Astrocyte of the cerebellum (primary cell): ENCODE results near the gene CEP164.
"Not testable (repeated sequence)": the region's sequence is repeated elsewhere in the genome, so short reads cannot be mapped to it uniquely, and the experiment has no call there.

Experiments used
- DNase-seq: peaks from one replicate; pipeline ENCODE4 v3.0.0-alpha.2; 2011; ENCODE audit warnings: low read depth
- H3K4me3 ChIP-seq: 2 replicates; pipeline ENCODE4 v1.5.1; 2011; ENCODE audit warnings: mild to moderate bottlenecking, low read depth, low read length, moderate library complexity
- CTCF ChIP-seq: IDR thresholded peaks from 2 replicates; pipeline ENCODE4 v1.5.1; 2012; ENCODE audit warnings: low read length, low read depth, moderate library complexity, mild to moderate bottlenecking; ENCODE audit errors: missing control alignments
- in situ Hi-C: cut with HindIII; loops from 2 replicates; pipeline ENCODE4 v1.10.0; 2017; ENCODE audit warnings: low sequenced_read_pairs

CEP164 gene

GRCh38 chr11:117319214-117319840, 8.3 kb upstream of the CEP164 start:
- in situ Hi-C loops = loop anchor here (5.0 kb wide), 1 partner anchor 77 kb away; no protein-coding TSS in a partner anchor
- TF ChIP-seq CTCF = no peak
- no peak overlapping the region for H3K4me3 ChIP-seq
- DNase-seq = peak; percentile 59

GRCh38 chr11:117327255-117327566, 443 bp upstream of the CEP164 start:
- DNase-seq, in situ Hi-C loops: not testable (repeated sequence)
- H3K4me3 ChIP-seq = peak overlapping the region; percentile 87

- TF ChIP-seq CTCF = no peak
- peak overlapping the region; percentile 87 for H3K4me3 ChIP-seq
- in situ Hi-C loops = no loop called here
- DNase-seq = peak; percentile 23
These were observed 839 bp downstream of the CEP164 start for GRCh38 chr11:117328375-117329010.

GRCh38 chr11:117332843-117333242, 5.2 kb downstream of the CEP164 start:
- TF ChIP-seq CTCF = no peak
- in situ Hi-C loops = no loop called here
- DNase-seq = no peak
- H3K4me3 ChIP-seq = no peak overlapping the region

- TF ChIP-seq CTCF = no peak
- in situ Hi-C loops = no loop called here
- H3K4me3 ChIP-seq = no peak overlapping the region
- DNase-seq = no peak
These were observed 6.3 kb downstream of the CEP164 start for GRCh38 chr11:117333917-117334316.

GRCh38 chr11:117334896-117335295, 7.2 kb downstream of the CEP164 start:
- no peak for DNase-seq
- H3K4me3 ChIP-seq = no peak overlapping the region
- no peak for TF ChIP-seq CTCF
- in situ Hi-C loops = no loop called here

- in situ Hi-C loops = no loop called here
- TF ChIP-seq CTCF = no peak
- no peak for DNase-seq
- no peak overlapping the region for H3K4me3 ChIP-seq
These were observed 7.7 kb downstream of the CEP164 start for GRCh38 chr11:117335399-117335798.
